H1 (cell line): ENCODE results near the gene PAK5. TPM values are rescaled to one million over a fixed set of nuclear protein-coding genes. Genes with fewer than 3 reads are reported as not detected.

ENCODE experiments used
- CTCF ChIA-PET: fragments of 300-600 bp; sonication (Branson Sonifier 250); formaldehyde crosslinking; loops from one replicate; lab custom pipeline; 2021; ENCODE audit not compliant: partially characterized antibody; lab: Charles Lee
- POLR2A ChIA-PET: fragments of 300-600 bp; sonication (Branson Sonifier 250); formaldehyde crosslinking; loops from one replicate; lab custom pipeline; 2021; ENCODE audit warnings: inconsistent platforms; ENCODE audit not compliant: partially characterized antibody; lab: Charles Lee
- DNase-seq, 2 experiments: peaks; one replicate each; pipeline versions ENCODE4 v3.0.0 to v3.0.0-alpha.2; 2010 to 2022; ENCODE audit warnings: low spot score in 2 of 2, low read depth in 1 of 2, mixed read lengths in 1 of 2
- FAIRE-seq: peaks from 2 replicates; lab custom pipeline; 2011; peaks lifted over from hg19 to GRCh38; lab: Jason Lieb, UNC
- H2AFZ ChIP-seq: 2 replicates; pipeline ENCODE4 v1.8.1; 2012; ENCODE audit warnings: low read length, inconsistent platforms
- H2AK5ac ChIP-seq: 2 replicates; pipeline ENCODE4 v1.6.1; 2013; ENCODE audit warnings: low read depth, low read length
- H2BK120ac ChIP-seq: replicated peaks from 2 replicates; pipeline ENCODE3; 2013; ENCODE audit warnings: low read depth, low read length, inconsistent platforms
- H2BK12ac ChIP-seq: 2 replicates; pipeline ENCODE4 v1.6.1; 2013; ENCODE audit warnings: low read depth, low read length
- H2BK15ac ChIP-seq: 2 replicates; pipeline ENCODE4 v1.6.1; 2013; ENCODE audit warnings: low read length
- H2BK20ac ChIP-seq: 2 replicates; pipeline ENCODE4 v1.6.1; 2013; ENCODE audit warnings: low read length
- H2BK5ac ChIP-seq: 2 replicates; pipeline ENCODE4 v1.6.1; 2013; ENCODE audit warnings: low read depth, low read length
- H3K14ac ChIP-seq: 2 replicates; pipeline ENCODE4 v1.6.1; 2013; ENCODE audit warnings: inconsistent platforms; ENCODE audit not compliant: insufficient read length
- H3K18ac ChIP-seq: 2 replicates; pipeline ENCODE4 v1.6.1; 2013; ENCODE audit warnings: low read length; ENCODE audit errors: extremely low read depth
- H3K23ac ChIP-seq: 2 replicates; pipeline ENCODE4 v1.6.1; 2013; ENCODE audit warnings: inconsistent platforms; ENCODE audit not compliant: insufficient read length
- H3K23me2 ChIP-seq: 2 replicates; pipeline ENCODE4 v1.6.1; 2013; ENCODE audit warnings: low read depth, low read length
- H3K27ac ChIP-seq: 2 replicates; pipeline ENCODE4 v1.6.1; 2011; ENCODE audit warnings: low read depth, low read length, inconsistent platforms
- H3K27me3 ChIP-seq, 4 experiments: replicated peaks in 1 of 4; 1 replicate in 1 of 4; 2 replicates in 3 of 4; pipeline versions ENCODE4 v1.6.1 to v1.8.1; 2011 to 2013; ENCODE audit warnings: low read length in 3 of 4, mild to moderate bottlenecking in 3 of 4, inconsistent platforms in 2 of 4, mixed read lengths in 2 of 4, moderate library complexity in 1 of 4; ENCODE audit not compliant: control insufficient read depth in 3 of 4, insufficient read depth in 3 of 4; ENCODE audit errors: extremely low read depth in 1 of 4
- H3K36me3 ChIP-seq, 4 experiments: 2 replicates each; pipeline versions ENCODE4 v1.6.1 to v1.8.1; 2011 to 2013; ENCODE audit warnings: mild to moderate bottlenecking in 4 of 4, low read length in 3 of 4, moderate library complexity in 2 of 4, control low read depth in 1 of 4, inconsistent platforms in 1 of 4; ENCODE audit not compliant: insufficient read depth in 4 of 4, control insufficient read depth in 2 of 4
- H3K4ac ChIP-seq: replicated peaks from 2 replicates; pipeline ENCODE3; 2013; ENCODE audit warnings: low read length, low read depth, mixed read lengths, inconsistent platforms; ENCODE audit not compliant: insufficient read length
- H3K4me1 ChIP-seq, 4 experiments: replicated peaks in 1 of 4; 1 replicate in 1 of 4; 2 replicates in 3 of 4; pipeline versions ENCODE4 v1.6.1 to v1.8.1; 2011 to 2013; ENCODE audit warnings: low read length in 3 of 4, inconsistent platforms in 2 of 4, mixed read lengths in 1 of 4; ENCODE audit not compliant: insufficient read depth in 4 of 4, control insufficient read depth in 3 of 4
- H3K4me2 ChIP-seq, 2 experiments: 2 replicates each; pipeline versions ENCODE4 v1.6.1 to v1.8.1; 2011 to 2013; ENCODE audit warnings: low read depth in 2 of 2, low read length in 2 of 2, control low read depth in 1 of 2, inconsistent platforms in 1 of 2, mild to moderate bottlenecking in 1 of 2; ENCODE audit not compliant: insufficient read depth in 1 of 2
- H3K4me3 ChIP-seq, 4 experiments: fragments of 200-600, 300-600 bp in 1 of 4; sonication (generic), shearing (Covaris generic), sonication (Bioruptor Twin) in 1 of 4; 2 replicates each; pipeline versions ENCODE4 v1.5.1 to v1.8.1; 2011 to 2016; ENCODE audit warnings: low read length in 4 of 4, low read depth in 3 of 4, control low read depth in 2 of 4, inconsistent platforms in 2 of 4, mild to moderate bottlenecking in 2 of 4, mixed read lengths in 1 of 4, moderate library complexity in 1 of 4; ENCODE audit not compliant: insufficient read depth in 2 of 4; ENCODE audit errors: extremely low read depth in 1 of 4
- H3K56ac ChIP-seq: replicated peaks from 2 replicates; pipeline ENCODE3; 2013; ENCODE audit warnings: low read depth, mild to moderate bottlenecking, mixed read lengths, low read length, inconsistent platforms; ENCODE audit not compliant: insufficient read length
- H3K79me1 ChIP-seq: 2 replicates; pipeline ENCODE4 v1.6.1; 2013; ENCODE audit warnings: low read depth, low read length, control low read depth
- H3K79me2 ChIP-seq, 2 experiments: 2 replicates each; pipeline versions ENCODE4 v1.6.1 to v1.8.1; 2012 to 2013; ENCODE audit warnings: low read length in 2 of 2, mild to moderate bottlenecking in 2 of 2, inconsistent platforms in 1 of 2; ENCODE audit not compliant: insufficient read depth in 2 of 2, control insufficient read depth in 1 of 2
- H3K9ac ChIP-seq, 4 experiments: replicated peaks in 1 of 4; 1 replicate in 1 of 4; 2 replicates in 3 of 4; pipeline versions ENCODE4 v1.6.1 to v1.8.1; 2011 to 2013; ENCODE audit warnings: low read depth in 3 of 4, low read length in 3 of 4, control low read depth in 2 of 4, mild to moderate bottlenecking in 2 of 4, moderate library complexity in 2 of 4, inconsistent platforms in 1 of 4; ENCODE audit errors: extremely low read depth in 1 of 4
- H3K9me3 ChIP-seq, 2 experiments: 2 replicates each; pipeline versions ENCODE4 v1.6.1 to v1.8.1; 2012 to 2013; ENCODE audit warnings: mild to moderate bottlenecking in 2 of 2, moderate library complexity in 2 of 2, control low read depth in 1 of 2, inconsistent platforms in 1 of 2, low read depth in 1 of 2, low read length in 1 of 2, mixed read lengths in 1 of 2; ENCODE audit not compliant: insufficient read depth in 2 of 2
- H4K20me1 ChIP-seq, 2 experiments: replicated peaks in 1 of 2; 2 replicates each; pipeline versions ENCODE3 to v1.8.1; 2011 to 2013; ENCODE audit warnings: inconsistent platforms in 2 of 2, low read length in 2 of 2, mild to moderate bottlenecking in 1 of 2; ENCODE audit not compliant: insufficient read depth in 2 of 2, control insufficient read depth in 1 of 2
- H4K5ac ChIP-seq: 2 replicates; pipeline ENCODE4 v1.6.1; 2013; ENCODE audit warnings: low read length, low read depth, mixed read lengths, inconsistent platforms; ENCODE audit not compliant: insufficient read length
- H4K8ac ChIP-seq: 2 replicates; pipeline ENCODE4 v1.8.0; 2013; ENCODE audit warnings: mild to moderate bottlenecking, moderate library complexity, low read length, inconsistent platforms; ENCODE audit not compliant: insufficient read depth; ENCODE audit errors: extremely low read depth
- H4K91ac ChIP-seq: replicated peaks from 2 replicates; pipeline ENCODE3; 2013; ENCODE audit warnings: low read length, mixed read lengths, inconsistent platforms; ENCODE audit not compliant: insufficient read length
- HDAC6 ChIP-seq: IDR thresholded peaks from one replicate; pipeline ENCODE4 v1.7.1; 2012; ENCODE audit warnings: low read depth, mild to moderate bottlenecking, inconsistent platforms, low read length, moderate library complexity
- TAF1 ChIP-seq: IDR thresholded peaks from 2 replicates; pipeline ENCODE4 v1.6.1; 2011; ENCODE audit warnings: mild to moderate bottlenecking, low read depth, low read length
- WGBS, 2 experiments: shearing (Covaris generic) in 1 of 2; methylation state at CpG; one replicate each; pipeline versions ENCODE4 v1.1.6 to v1.1.7; 2013 to 2015; ENCODE audit warnings: low lambda C conversion rate in 2 of 2, mixed read lengths in 2 of 2, inconsistent platforms in 1 of 2, low coverage in 1 of 2, missing lambda C conversion rate in 1 of 2; ENCODE audit not compliant: insufficient replicate concordance in 2 of 2, insufficient coverage in 1 of 2, insufficient read length in 1 of 2; ENCODE audit errors: extremely low coverage in 1 of 2, missing lambda C conversion rate in 1 of 2; 5-methylcytosine and 5-hydroxymethylcytosine counted together
- polyA plus RNA-seq, 7 experiments: library from polyadenylated mRNA; depleted of rRNA in 3 of 7; stranded (reverse) in 5 of 7; unstranded in 2 of 7; fragments of >200 nt in 5 of 7; fragments of 200-250 nt in 2 of 7; gene quantifications; 1 replicate in 5 of 7; 2 replicates in 1 of 7; 4 replicates in 1 of 7; pipeline versions ENCODE4 v1.2.1 to v1.2.3, GENCODE V29; 2011 to 2013; ENCODE audit warnings: missing spikeins in 2 of 7, mixed read lengths in 2 of 7
- total RNA-seq: library from RNA; stranded (reverse); fragmentation: NEBNext Ultra II Directional; extraction: Animal tissue kit (Norgen Biotek cat#: 25700); gene quantifications from 2 replicates; pipeline ENCODE4 v1.2.1, GENCODE V29; 2021

The PAK5 gene
- total and polyA plus RNA-seq, 2 of the 8 experiments (the other 6 are each of a cell fraction or from before 2014, with no cell fraction given): 0.54 to 0.80 TPM

GRCh38 chr20:9800421-9800820 is 38.5 kb downstream of the PAK5 start:
- H3K23ac ChIP-seq: no peak overlapping the region
- no peak overlapping the region for H2BK12ac ChIP-seq
- no peaks in the 10 kb centered on the region for H3K79me2 ChIP-seq
- ChIA-PET CTCF (interaction anchor here (0.9 to 1.1 kb wide), 2 partner anchors 13 to 83 kb away, joined by 3 to 5 read pairs; no protein-coding TSS in a partner anchor), POLR2A (no interaction called here)
- H4K5ac ChIP-seq: no peak overlapping the region
- no peaks in the 10 kb centered on the region for H3K36me3 ChIP-seq
- H2AK5ac ChIP-seq: no peak overlapping the region
- H2BK5ac ChIP-seq: no peak overlapping the region
- FAIRE-seq: no peak
- no peak overlapping the region for H2BK120ac ChIP-seq
- no peak overlapping the region for H4K91ac ChIP-seq
- no peak overlapping the region for H2BK15ac ChIP-seq
- no peak overlapping the region for H3K9ac ChIP-seq
- H3K23me2 ChIP-seq: no peaks in the 10 kb centered on the region
- H2BK20ac ChIP-seq: no peak overlapping the region
- no peak overlapping the region for H3K14ac ChIP-seq
- H2AFZ ChIP-seq: no peak overlapping the region
- H3K4me3 ChIP-seq: no peak overlapping the region
- no peaks in the 10 kb centered on the region for H3K9me3 ChIP-seq
- no peaks in the 10 kb centered on the region for H3K4me1 ChIP-seq
- H4K20me1 ChIP-seq: no peaks in the 10 kb centered on the region
- H3K56ac ChIP-seq: no peak overlapping the region
- H3K4me2 ChIP-seq: no peak overlapping the region
- TF ChIP-seq TAF1: no peak
- no peak for TF ChIP-seq HDAC6
- DNase-seq: no peak
- no peaks in the 10 kb centered on the region for H3K79me1 ChIP-seq
- H3K27ac ChIP-seq: no peak overlapping the region
- no peaks in the 10 kb centered on the region for H3K27me3 ChIP-seq
- H4K8ac ChIP-seq: no peak overlapping the region
- WGBS, 2 experiments: 90% methylated on average over 1 of the region's 1 CpG; no CpG with 5 or more reads in 1 of the 2 experiments
- no peak overlapping the region for H3K4ac ChIP-seq
- no peak overlapping the region for H3K18ac ChIP-seq
